CD8-positive, alpha-beta memory T cell (primary cell): Measurements from ENCODE around the gene SDSL. TPM values are rescaled to one million over a fixed set of nuclear protein-coding genes. Genes with fewer than 3 reads are reported as not detected.

Experiments used
- CTCF ChIA-PET: fragments of 350-600 bp; sonication (Branson Sonifier 250); formaldehyde crosslinking; loops from one replicate; lab custom pipeline; 2021; ENCODE audit warnings: antibody characterized with exemption; lab: Charles Lee
- POLR2A ChIA-PET: fragments of 350-600 bp; sonication (Branson Sonifier 250); formaldehyde crosslinking; loops from one replicate; lab custom pipeline; 2021; ENCODE audit warnings: antibody characterized with exemption; lab: Charles Lee
- DNase-seq, 5 donors: peaks; one replicate each; pipeline versions ENCODE4 v3.0.0 to v3.0.0-alpha.2; 2020 to 2022; ENCODE audit warnings: mixed read lengths in 1 of 5
- H3K27ac ChIP-seq: one replicate; pipeline ENCODE4 v1.7.0; 2013; ENCODE audit warnings: low read depth, mild to moderate bottlenecking, low read length, moderate library complexity
- H3K27me3 ChIP-seq: 2 replicates; pipeline ENCODE4 v1.7.0; 2013; ENCODE audit warnings: low read length, mild to moderate bottlenecking; ENCODE audit not compliant: insufficient read depth, poor library complexity, severe bottlenecking
- H3K36me3 ChIP-seq: 2 replicates; pipeline ENCODE4 v1.7.0; 2013; ENCODE audit warnings: mild to moderate bottlenecking, low read length, moderate library complexity; ENCODE audit not compliant: insufficient read depth
- H3K4me1 ChIP-seq: 2 replicates; pipeline ENCODE4 v1.7.0; 2013; ENCODE audit warnings: mild to moderate bottlenecking, low read length, moderate library complexity; ENCODE audit not compliant: insufficient read depth
- H3K4me3 ChIP-seq: 2 replicates; pipeline ENCODE4 v1.7.0; 2013; ENCODE audit warnings: mild to moderate bottlenecking, low read length
- H3K9me3 ChIP-seq: 2 replicates; pipeline ENCODE4 v1.7.0; 2013; ENCODE audit warnings: mild to moderate bottlenecking, low read length
- H3K27ac Mint-ChIP-seq, 8 donors: one replicate each; pipeline ENCODE4 v1.8.0; 2020 to 2021; ENCODE audit warnings: mixed read lengths in 8 of 8, mild to moderate bottlenecking in 6 of 8, inconsistent platforms in 3 of 8, moderate library complexity in 3 of 8
- H3K27me3 Mint-ChIP-seq, 2 donors: one replicate each; pipeline ENCODE4 v1.8.0; 2020 to 2021; ENCODE audit warnings: mixed read lengths in 2 of 2, mild to moderate bottlenecking in 1 of 2, moderate library complexity in 1 of 2
- H3K36me3 Mint-ChIP-seq, 3 donors: one replicate each; pipeline ENCODE4 v1.8.0; 2020 to 2021; ENCODE audit warnings: mixed read lengths in 3 of 3, inconsistent platforms in 1 of 3, mild to moderate bottlenecking in 1 of 3
- H3K4me1 Mint-ChIP-seq, 3 donors: one replicate each; pipeline ENCODE4 v1.8.0; 2020 to 2021; ENCODE audit warnings: mixed read lengths in 3 of 3, inconsistent platforms in 1 of 3, mild to moderate bottlenecking in 1 of 3
- H3K4me3 Mint-ChIP-seq, 7 donors: one replicate each; pipeline ENCODE4 v1.8.0; 2020 to 2021; ENCODE audit warnings: mixed read lengths in 7 of 7, mild to moderate bottlenecking in 6 of 7, moderate library complexity in 4 of 7, inconsistent platforms in 2 of 7
- H3K9me3 Mint-ChIP-seq, 5 donors: one replicate each; pipeline ENCODE4 v1.8.0; 2020 to 2022; ENCODE audit warnings: mixed read lengths in 5 of 5, mild to moderate bottlenecking in 3 of 5, moderate library complexity in 2 of 5, inconsistent platforms in 1 of 5
- polyA plus RNA-seq: library from polyadenylated mRNA; unstranded; fragments of 300-500 nt; fragmentation: Illumina TruSeq; gene quantifications from one replicate; pipeline ENCODE4 v1.2.3, GENCODE V29; 2021
- total RNA-seq, 2 experiments: library from RNA; stranded (reverse); gene quantifications; one replicate each; pipeline ENCODE4 v1.2.3, GENCODE V29; 2021

Gene SDSL
- total and polyA plus RNA-seq, 3 experiments from 2014 or later = 0.20 to 0.24 TPM; not detected in 1

GRCh38 chr12:113472191-113473121 is 50.3 kb downstream of the SDSL start:
- CTCF ChIA-PET = no interaction called here
- no peaks in the 10 kb centered on the region for H3K9me3 Mint-ChIP-seq

GRCh38 chr12:113473400-113473799 is 51.2 kb downstream of the SDSL start:
- Histone ChIP-seq H3K36me3 (no peaks in the 10 kb centered on the region), H3K9me3 (no peaks in the 10 kb centered on the region), H3K4me3 (no peak overlapping the region), H3K4me1 (peaks cover 5% of the 10 kb centered on the region), H3K27me3 (peaks cover 21% of the 10 kb centered on the region), H3K27ac (no peak overlapping the region)
- POLR2A ChIA-PET = no interaction called here
- Mint-ChIP-seq H3K27me3 (peaks cover 64 to 78% of the 10 kb centered on the region in 2 donors), H3K9me3 (peaks cover 0 to 2% (median 0%) of the 10 kb centered on the region in 5 donors), H3K36me3 (no peaks in the 10 kb centered on the region), H3K4me3 (no peak overlapping the region), H3K27ac (peak overlapping the region in 1 of 8 donors; percentile 0), H3K4me1 (peaks cover 12 to 23% (median 14%) of the 10 kb centered on the region in 3 donors)
- no peak for DNase-seq
- CTCF ChIA-PET = interaction anchor here (1.0 kb wide), 1 partner anchor 11 kb away, joined by 3 read pairs; no protein-coding TSS in a partner anchor

More at GRCh38 chr12:113472191-113473121, 50.3 kb downstream of the SDSL start:
- POLR2A ChIA-PET = no interaction called here
- Histone ChIP-seq H3K9me3 (no peaks in the 10 kb centered on the region), H3K27ac (no peak overlapping the region), H3K27me3 (peaks cover 21% of the 10 kb centered on the region), H3K36me3 (no peaks in the 10 kb centered on the region), H3K4me1 (peaks cover 5% of the 10 kb centered on the region), H3K4me3 (no peak overlapping the region)
- Mint-ChIP-seq H3K27ac (no peak overlapping the region), H3K4me3 (no peak overlapping the region), H3K27me3 (peaks cover 55 to 69% of the 10 kb centered on the region in 2 donors), H3K36me3 (no peaks in the 10 kb centered on the region), H3K4me1 (peaks cover 14 to 25% (median 14%) of the 10 kb centered on the region in 3 donors)
- no peak for DNase-seq

GRCh38 chr12:113473942-113474341 is 51.8 kb downstream of the SDSL start:
- Mint-ChIP-seq H3K27me3 (peaks cover 63 to 78% of the 10 kb centered on the region in 2 donors), H3K4me1 (peaks cover 12 to 20% (median 14%) of the 10 kb centered on the region in 3 donors), H3K27ac (no peak overlapping the region), H3K36me3 (no peaks in the 10 kb centered on the region), H3K4me3 (peak overlapping the region in 3 of 7 donors; percentile 5 to 36 (median 30)), H3K9me3 (peaks cover 0 to 2% (median 0%) of the 10 kb centered on the region in 5 donors)
- no peaks in the 10 kb centered on the region for H3K36me3 ChIP-seq
- ChIA-PET POLR2A (no interaction called here), CTCF (interaction anchor here (1.0 kb wide), 2 partner anchors 8 to 12 kb away, joined by 3 read pairs; no protein-coding TSS in a partner anchor)
- peaks cover 26% of the 10 kb centered on the region for H3K27me3 ChIP-seq
- no peak overlapping the region for H3K27ac ChIP-seq
- H3K4me3 ChIP-seq = no peak overlapping the region
- DNase-seq = no peak
- H3K9me3 ChIP-seq = no peaks in the 10 kb centered on the region
- peaks cover 5% of the 10 kb centered on the region for H3K4me1 ChIP-seq

- peak overlapping the region in 4 of 7 donors; percentile 19 to 61 (median 33) for H3K4me3 Mint-ChIP-seq
- H3K36me3 ChIP-seq = no peaks in the 10 kb centered on the region
- H3K4me1 ChIP-seq = peaks cover 5% of the 10 kb centered on the region
- H3K36me3 Mint-ChIP-seq = no peaks in the 10 kb centered on the region
- peaks cover 64 to 80% of the 10 kb centered on the region in 2 donors for H3K27me3 Mint-ChIP-seq
- no peak for DNase-seq
- CTCF ChIA-PET = interaction anchor here (1.0 kb wide), 1 partner anchor 9 kb away, joined by 3 read pairs; no protein-coding TSS in a partner anchor
- H3K4me3 ChIP-seq = no peak overlapping the region
- H3K9me3 ChIP-seq = no peaks in the 10 kb centered on the region
- H3K4me1 Mint-ChIP-seq = peaks cover 12 to 23% (median 18%) of the 10 kb centered on the region in 3 donors
- H3K9me3 Mint-ChIP-seq = peaks cover 0 to 11% (median 0%) of the 10 kb centered on the region in 5 donors
- POLR2A ChIA-PET = no interaction called here
- no peak overlapping the region for H3K27ac ChIP-seq
- peaks cover 34% of the 10 kb centered on the region for H3K27me3 ChIP-seq
- H3K27ac Mint-ChIP-seq = peak overlapping the region in 1 of 8 donors; percentile 33
Measured at GRCh38 chr12:113474635-113475436, 52.7 kb downstream of the SDSL start.

- CTCF ChIA-PET = no interaction called here
- H3K27ac Mint-ChIP-seq = no peak overlapping the region
Measured at GRCh38 chr12:113475451-113476175, 53.4 kb downstream of the SDSL start.

GRCh38 chr12:113476176-113476986 is 54.2 kb downstream of the SDSL start:
- Histone ChIP-seq H3K4me1 (peaks cover 5% of the 10 kb centered on the region), H3K27ac (no peak overlapping the region), H3K27me3 (peaks cover 44% of the 10 kb centered on the region), H3K9me3 (no peaks in the 10 kb centered on the region), H3K36me3 (no peaks in the 10 kb centered on the region), H3K4me3 (no peak overlapping the region)
- POLR2A ChIA-PET = no interaction called here
- Mint-ChIP-seq H3K36me3 (no peaks in the 10 kb centered on the region), H3K4me1 (peaks cover 15 to 27% (median 23%) of the 10 kb centered on the region in 3 donors), H3K27ac (no peak overlapping the region), H3K9me3 (peaks cover 0 to 20% (median 4%) of the 10 kb centered on the region in 5 donors), H3K27me3 (peaks cover 71 to 85% of the 10 kb centered on the region in 2 donors), H3K4me3 (no peak overlapping the region)
- CTCF ChIA-PET = no interaction called here
- DNase-seq = no peak

More at GRCh38 chr12:113475451-113476175, 53.4 kb downstream of the SDSL start:
- Mint-ChIP-seq H3K27me3 (peaks cover 65 to 81% of the 10 kb centered on the region in 2 donors), H3K4me3 (peak overlapping the region in 1 of 7 donors; percentile 15), H3K9me3 (peaks cover 0 to 18% (median 3%) of the 10 kb centered on the region in 5 donors), H3K36me3 (no peaks in the 10 kb centered on the region), H3K4me1 (peaks cover 15 to 25% (median 23%) of the 10 kb centered on the region in 3 donors)
- Histone ChIP-seq H3K36me3 (no peaks in the 10 kb centered on the region), H3K27ac (no peak overlapping the region), H3K4me1 (peaks cover 5% of the 10 kb centered on the region), H3K4me3 (no peak overlapping the region), H3K9me3 (no peaks in the 10 kb centered on the region), H3K27me3 (peaks cover 36% of the 10 kb centered on the region)
- POLR2A ChIA-PET = no interaction called here
- no peak for DNase-seq
